ENCODE measurements around the gene STAT6.
"Not testable (repeated sequence)": the region's sequence is repeated elsewhere in the genome, so short reads cannot be mapped to it uniquely, and the experiment has no call there.

Gene STAT6

GRCh38 chr12:57126561-57126960, 15.4 kb upstream of the STAT6 start:
- no peak for DNase-seq

GRCh38 chr12:57126061-57126460, 14.9 kb upstream of the STAT6 start:
- DNase-seq, result no peak

GRCh38 chr12:57124261-57124877, 13.2 kb upstream of the STAT6 start:
- DNase-seq, result peak; percentile 77

- DNase-seq, result no peak
These were observed 12.7 kb upstream of the STAT6 start for GRCh38 chr12:57123813-57124212.

- not testable (repeated sequence) for DNase-seq
These were observed 9.6 kb upstream of the STAT6 start for GRCh38 chr12:57120718-57121117.

- DNase-seq, result no peak
These were observed 8.3 kb upstream of the STAT6 start for GRCh38 chr12:57119294-57120085.

- DNase-seq, result peak; percentile 72
These were observed 7.6 kb upstream of the STAT6 start for GRCh38 chr12:57118711-57119271.

GRCh38 chr12:57116580-57117281, 5.6 kb upstream of the STAT6 start:
- DNase-seq, result no peak

- no peak for DNase-seq
These were observed 1.5 kb upstream of the STAT6 start for GRCh38 chr12:57112492-57113294.

- DNase-seq, result peak; percentile 85
These were observed 795 bp downstream of the STAT6 start for GRCh38 chr12:57110104-57111030.

GRCh38 chr12:57109207-57110103, 1.7 kb downstream of the STAT6 start:
- DNase-seq, result no peak

- DNase-seq, result no peak
These were observed 3.6 kb downstream of the STAT6 start for GRCh38 chr12:57107456-57108155.

- DNase-seq, result no peak
These were observed 5.0 kb downstream of the STAT6 start for GRCh38 chr12:57106021-57106708.

GRCh38 chr12:57105011-57105753, 6.0 kb downstream of the STAT6 start:
- no peak for DNase-seq

GRCh38 chr12:57104292-57104910, 6.8 kb downstream of the STAT6 start:
- DNase-seq, result no peak

- DNase-seq, result no peak
These were observed 7.3 kb downstream of the STAT6 start for GRCh38 chr12:57103856-57104255.

GRCh38 chr12:57101892-57102695, 9.1 kb downstream of the STAT6 start:
- DNase-seq, result no peak
